OCI-LY1 (cell line): Measurements from ENCODE around the gene BRD4.

ENCODE experiments used
- H2AFZ ChIP-seq: fragments of 200-600 bp; sonication (generic), shearing (Covaris generic); 2 replicates; pipeline ENCODE4 v1.6.0; 2014; ENCODE audit warnings: antibody characterized with exemption, mild to moderate bottlenecking, low read length
- H3F3A ChIP-seq: fragments of 200-600 bp; sonication (generic), shearing (Covaris generic); 2 replicates; pipeline ENCODE4 v1.6.0; 2014; ENCODE audit warnings: mild to moderate bottlenecking, antibody characterized with exemption, low read length, moderate library complexity; ENCODE audit not compliant: insufficient read depth
- H3K27ac ChIP-seq: fragments of 200-600 bp; sonication (generic); 2 replicates; pipeline ENCODE4 v1.5.1; 2014; ENCODE audit warnings: low read length, mixed run types, mild to moderate bottlenecking, low read depth; ENCODE audit not compliant: poor library complexity, severe bottlenecking
- H3K27me3 ChIP-seq: fragments of 200-600 bp; sonication (generic); 2 replicates; pipeline ENCODE4 v1.6.0; 2014; ENCODE audit warnings: antibody characterized with exemption, mild to moderate bottlenecking, low read length, moderate library complexity; ENCODE audit not compliant: insufficient read depth
- H3K36me3 ChIP-seq: fragments of 200-600 bp; sonication (generic); 2 replicates; pipeline ENCODE4 v1.6.1; 2014; ENCODE audit warnings: mild to moderate bottlenecking, antibody characterized with exemption, low read length, moderate library complexity, mixed read lengths; ENCODE audit not compliant: insufficient read depth
- H3K4me1 ChIP-seq: fragments of 200-600 bp; sonication (generic); 2 replicates; pipeline ENCODE4 v1.5.1; 2014; ENCODE audit warnings: mild to moderate bottlenecking, low read length, moderate library complexity; ENCODE audit not compliant: insufficient read depth, severe bottlenecking
- H3K4me2 ChIP-seq: fragments of 200-600 bp; sonication (generic), shearing (Covaris generic); 2 replicates; pipeline ENCODE4 v1.6.1; 2014; ENCODE audit warnings: low read length
- H3K4me3 ChIP-seq: fragments of 200-600 bp; sonication (generic); 2 replicates; pipeline ENCODE4 v1.5.1; 2014; ENCODE audit warnings: low read length, low read depth, mild to moderate bottlenecking, mixed read lengths; ENCODE audit not compliant: poor library complexity, severe bottlenecking
- H3K79me2 ChIP-seq: fragments of 200-600 bp; shearing (Covaris generic); 2 replicates; pipeline ENCODE4 v1.6.1; 2016; ENCODE audit warnings: mixed run types, low read length, mixed read lengths; ENCODE audit not compliant: insufficient read depth
- H3K9ac ChIP-seq: fragments of 200-600 bp; sonication (generic), shearing (Covaris generic); 2 replicates; pipeline ENCODE4 v1.6.1; 2014; ENCODE audit warnings: mild to moderate bottlenecking, low read length, mixed read lengths
- H3K9me2 ChIP-seq: fragments of 200-600 bp; sonication (generic), shearing (Covaris generic); 2 replicates; pipeline ENCODE4 v1.6.1; 2014; ENCODE audit warnings: low read depth, mild to moderate bottlenecking, low read length, mixed read lengths
- H3K9me3 ChIP-seq: fragments of 200-600 bp; shearing (Covaris generic); 2 replicates; pipeline ENCODE4 v1.6.1; 2014; ENCODE audit warnings: low read length, mixed read lengths
- H4K20me1 ChIP-seq: fragments of 200-600 bp; sonication (generic), shearing (Covaris generic); 2 replicates; pipeline ENCODE4 v1.6.0; 2016; ENCODE audit warnings: mild to moderate bottlenecking, low read length; ENCODE audit not compliant: insufficient read depth
- EZH2 ChIP-seq: fragments of 200-600 bp; sonication (generic), shearing (Covaris generic); IDR thresholded peaks from 2 replicates; pipeline ENCODE4 v1.8.0; 2017; ENCODE audit warnings: borderline replicate concordance, mixed run types, mild to moderate bottlenecking, antibody characterized with exemption, low read length, moderate library complexity, mixed read lengths
- TF ChIP-seq, protein P1 (sequence below): fragments of 200-600 bp; sonication (generic), shearing (Covaris generic); IDR thresholded peaks from 2 replicates; pipeline ENCODE4 v1.5.1; 2017; ENCODE audit warnings: mild to moderate bottlenecking, antibody characterized with exemption, low read length, moderate library complexity, mixed read lengths

The BRD4 gene

DNA sequence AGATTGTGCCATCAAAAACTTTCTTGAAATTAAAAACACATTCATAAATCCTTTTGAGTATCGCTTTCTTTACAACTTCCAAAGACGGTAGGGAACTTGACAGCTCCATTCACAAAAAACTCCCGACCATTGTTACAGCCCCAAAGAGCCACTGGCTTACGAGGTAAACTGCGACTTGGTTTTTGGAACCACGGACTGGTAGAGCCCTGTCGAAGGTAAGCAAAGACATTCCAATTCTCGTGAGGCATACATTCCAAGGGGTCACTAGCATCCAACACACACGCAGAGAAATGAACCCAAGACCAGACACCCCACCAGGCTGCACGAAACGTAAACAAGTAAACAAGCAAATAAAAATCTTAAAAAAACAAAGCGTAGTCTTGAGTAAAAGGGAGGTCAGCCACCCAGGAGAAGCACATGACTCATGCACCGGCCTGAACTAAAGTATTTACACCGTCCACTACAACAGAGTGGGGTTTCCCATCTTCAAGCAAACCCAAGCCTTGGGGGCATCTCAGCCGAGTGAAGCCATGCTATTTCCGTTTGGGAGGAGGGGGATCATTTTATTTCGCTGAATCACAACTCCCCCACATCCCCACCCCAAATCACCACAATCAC, 1.4 kb downstream of the BRD4 start:
- H3K27me3 ChIP-seq: no peaks in the 10 kb centered on the region
- TF ChIP-seq EZH2: no peak
- TF ChIP-seq, protein P1, sequence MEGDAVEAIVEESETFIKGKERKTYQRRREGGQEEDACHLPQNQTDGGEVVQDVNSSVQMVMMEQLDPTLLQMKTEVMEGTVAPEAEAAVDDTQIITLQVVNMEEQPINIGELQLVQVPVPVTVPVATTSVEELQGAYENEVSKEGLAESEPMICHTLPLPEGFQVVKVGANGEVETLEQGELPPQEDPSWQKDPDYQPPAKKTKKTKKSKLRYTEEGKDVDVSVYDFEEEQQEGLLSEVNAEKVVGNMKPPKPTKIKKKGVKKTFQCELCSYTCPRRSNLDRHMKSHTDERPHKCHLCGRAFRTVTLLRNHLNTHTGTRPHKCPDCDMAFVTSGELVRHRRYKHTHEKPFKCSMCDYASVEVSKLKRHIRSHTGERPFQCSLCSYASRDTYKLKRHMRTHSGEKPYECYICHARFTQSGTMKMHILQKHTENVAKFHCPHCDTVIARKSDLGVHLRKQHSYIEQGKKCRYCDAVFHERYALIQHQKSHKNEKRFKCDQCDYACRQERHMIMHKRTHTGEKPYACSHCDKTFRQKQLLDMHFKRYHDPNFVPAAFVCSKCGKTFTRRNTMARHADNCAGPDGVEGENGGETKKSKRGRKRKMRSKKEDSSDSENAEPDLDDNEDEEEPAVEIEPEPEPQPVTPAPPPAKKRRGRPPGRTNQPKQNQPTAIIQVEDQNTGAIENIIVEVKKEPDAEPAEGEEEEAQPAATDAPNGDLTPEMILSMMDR: no peak
- no peaks in the 10 kb centered on the region for H4K20me1 ChIP-seq
- H3K4me1 ChIP-seq: peaks cover 67% of the 10 kb centered on the region
- peak overlapping the region; percentile 86 for H3K4me2 ChIP-seq
- H2AFZ ChIP-seq: no peak overlapping the region
- H3K9me2 ChIP-seq: no peaks in the 10 kb centered on the region
- H3F3A ChIP-seq: no peaks in the 10 kb centered on the region
- peak overlapping the region; percentile 37 for H3K27ac ChIP-seq
- no peaks in the 10 kb centered on the region for H3K9me3 ChIP-seq
- peak overlapping the region; percentile 76 for H3K4me3 ChIP-seq
- H3K36me3 ChIP-seq: 0 out of 2 replicates have a peak, but pooled peaks cover 5% of the 10 kb centered on the region
- peak overlapping the region; percentile 72 for H3K9ac ChIP-seq
- H3K79me2 ChIP-seq: peaks cover 56% of the 10 kb centered on the region

DNA sequence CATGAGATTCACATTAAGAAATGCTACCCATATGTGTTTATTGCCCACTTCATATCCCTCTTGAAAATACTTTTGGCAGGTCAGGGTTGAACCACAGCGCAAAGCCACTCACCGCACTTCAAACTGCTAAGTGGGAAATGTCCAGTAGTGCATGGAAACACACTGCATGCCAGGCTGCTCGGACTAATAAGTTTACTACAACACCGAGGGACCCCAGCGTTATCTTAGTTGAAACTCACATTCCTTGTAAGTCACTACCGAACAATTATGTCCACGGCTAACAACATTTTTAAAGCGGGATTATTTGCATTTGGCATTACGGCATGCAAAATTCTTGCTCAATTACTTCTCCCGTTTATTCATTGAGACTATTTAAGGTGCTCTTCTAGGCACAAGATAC, 4.0 kb downstream of the BRD4 start:
- Histone ChIP-seq H3K9me2 (no peaks in the 10 kb centered on the region), H3K4me1 (peaks cover 80% of the 10 kb centered on the region), H4K20me1 (no peaks in the 10 kb centered on the region), H3K9me3 (no peaks in the 10 kb centered on the region), H3K27me3 (no peaks in the 10 kb centered on the region), H3K4me3 (peak overlapping the region; percentile 27), H3K36me3 (no peaks in the 10 kb centered on the region), H3K27ac (peak overlapping the region; percentile 29), H3K4me2 (peak overlapping the region; percentile 54; the same call in 1 of the 2 replicates), H3K79me2 (peaks cover 82% of the 10 kb centered on the region), H3K9ac (no peak overlapping the region), H2AFZ (no peak overlapping the region), H3F3A (no peaks in the 10 kb centered on the region)
- TF ChIP-seq, protein P1: no peak
- TF ChIP-seq EZH2: no peak

DNA sequence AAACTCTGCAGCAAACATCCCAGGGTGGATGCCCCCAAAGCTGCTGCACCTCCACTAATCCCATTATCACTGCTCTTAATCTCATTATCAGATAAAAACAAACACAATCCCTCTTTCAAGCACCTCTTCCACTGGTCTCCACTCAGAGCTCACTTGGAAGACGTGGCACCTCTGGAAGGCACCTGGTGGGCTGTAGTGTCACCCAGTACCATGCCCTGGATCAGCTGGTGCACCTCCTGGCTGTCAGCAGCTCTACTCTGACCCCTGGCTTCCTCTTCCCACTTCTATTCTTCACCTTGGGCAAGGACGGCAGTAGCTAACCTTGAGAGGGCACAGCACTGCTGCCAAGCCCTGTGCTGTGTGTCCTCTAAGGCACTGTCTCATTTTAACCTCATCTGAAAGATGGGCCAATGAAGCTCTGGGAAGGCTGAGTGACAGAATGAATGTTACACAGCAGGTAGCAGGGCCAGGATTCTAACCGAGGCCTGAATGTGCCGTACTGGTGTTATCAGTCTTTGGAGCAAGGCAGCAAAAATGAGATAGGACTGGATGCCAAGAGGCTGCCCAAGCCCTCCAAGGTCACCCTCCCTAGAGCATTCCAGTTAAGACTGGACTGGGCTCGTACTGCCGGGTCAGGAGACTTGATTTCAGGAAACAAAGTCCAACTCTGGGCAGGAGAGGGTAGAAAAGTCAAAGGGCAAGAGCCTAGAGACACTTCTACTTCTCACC, 7.4 kb downstream of the BRD4 start:
- Histone ChIP-seq H3K9me2 (no peaks in the 10 kb centered on the region), H3K27me3 (no peaks in the 10 kb centered on the region), H3K27ac (peak overlapping the region; percentile 54), H2AFZ (no peak overlapping the region), H3K4me1 (peaks cover 83% of the 10 kb centered on the region), H3K79me2 (peaks cover 99% of the 10 kb centered on the region), H4K20me1 (peaks cover 2% of the 10 kb centered on the region), H3K4me2 (peak overlapping the region; percentile 34; the same call in 1 of the 2 replicates), H3F3A (no peaks in the 10 kb centered on the region), H3K36me3 (no peaks in the 10 kb centered on the region), H3K4me3 (no peak overlapping the region), H3K9ac (peak overlapping the region; percentile 37; the same call in 1 of the 2 replicates), H3K9me3 (no peaks in the 10 kb centered on the region)
- TF ChIP-seq, protein P1: peak; percentile 26; the same call in 1 of the 2 replicates
- TF ChIP-seq EZH2: no peak
